Caco-2 (cell line): Measurements from ENCODE around the gene MUC6. TPM values are rescaled to one million over a fixed set of nuclear protein-coding genes. Genes with fewer than 3 reads are reported as not detected.
"Not testable (repeated sequence)": the region's sequence is repeated elsewhere in the genome, so short reads cannot be mapped to it uniquely, and the experiment has no call there.

Source experiments
- BruUV-seq: library from RNA; stranded (reverse); fragments of 400-500 nt; replicated peaks from 2 replicates; lab custom pipeline; 2021; lab: Mats Ljungman, UMichigan
- CTCF ChIA-PET: fragments of 300-600 bp; sonication (Branson Sonifier 250); formaldehyde crosslinking; loops from one replicate; lab custom pipeline; 2022; ENCODE audit warnings: antibody characterized with exemption; lab: Charles Lee
- POLR2A ChIA-PET: fragments of 300-600 bp; sonication (Branson Sonifier 250); formaldehyde crosslinking; loops from one replicate; lab custom pipeline; 2022; ENCODE audit warnings: antibody characterized with exemption; lab: Charles Lee
- DNase-seq, 2 experiments: peaks; one replicate each; pipeline versions ENCODE4 v3.0.0 to v3.0.0-alpha.2; 2020 to 2022
- H3K27me3 ChIP-seq: replicated peaks from 2 replicates; pipeline ENCODE4 v1.6.0; 2011; ENCODE audit warnings: low read length; ENCODE audit not compliant: control insufficient read depth, insufficient read depth
- H3K36me3 ChIP-seq: 2 replicates; pipeline ENCODE4 v1.5.1; 2011; ENCODE audit warnings: low read length; ENCODE audit not compliant: control insufficient read depth, insufficient read depth
- H3K4me1 ChIP-seq: fragments of 250-450 bp; sonication (Bioruptor Pico); 2 replicates; pipeline ENCODE4 v1.5.1; 2020; ENCODE audit warnings: mild to moderate bottlenecking
- H3K4me3 ChIP-seq: 2 replicates; pipeline ENCODE4 v1.5.1; 2011; ENCODE audit warnings: low read depth, mild to moderate bottlenecking, control low read depth, low read length
- H3K9me3 ChIP-seq: fragments of 250-450 bp; sonication (Bioruptor Pico); 2 replicates; pipeline ENCODE4 v1.5.1; 2020; ENCODE audit warnings: mild to moderate bottlenecking, moderate library complexity
- H3K27ac Mint-ChIP-seq: one replicate; pipeline ENCODE4 v1.8.0; 2022; ENCODE audit warnings: mixed read lengths; ENCODE audit not compliant: unreplicated experiment
- H3K27me3 Mint-ChIP-seq: one replicate; pipeline ENCODE4 v1.8.0; 2022; ENCODE audit warnings: mixed read lengths; ENCODE audit not compliant: insufficient read depth, unreplicated experiment
- H3K36me3 Mint-ChIP-seq: one replicate; pipeline ENCODE4 v1.8.0; 2022; ENCODE audit warnings: mild to moderate bottlenecking, mixed read lengths; ENCODE audit not compliant: insufficient read depth, unreplicated experiment
- H3K4me1 Mint-ChIP-seq: one replicate; pipeline ENCODE4 v1.8.0; 2022; ENCODE audit warnings: low read depth, mixed read lengths; ENCODE audit not compliant: unreplicated experiment
- H3K4me3 Mint-ChIP-seq: one replicate; pipeline ENCODE4 v1.8.0; 2022; ENCODE audit warnings: mild to moderate bottlenecking, moderate library complexity, mixed read lengths; ENCODE audit not compliant: unreplicated experiment
- H3K9me3 Mint-ChIP-seq: one replicate; pipeline ENCODE4 v1.8.0; 2022; ENCODE audit warnings: mixed read lengths; ENCODE audit not compliant: unreplicated experiment
- CTCF ChIP-seq, 2 experiments: fragments of 200-600 bp in 1 of 2; IDR thresholded peaks; 1 replicate in 1 of 2; 2 replicates in 1 of 2; pipeline versions ENCODE4 v1.5.1 to v1.8.0; 2011 to 2022; ENCODE audit warnings: antibody characterized with exemption in 1 of 2, control low read depth in 1 of 2, inconsistent platforms in 1 of 2, low read depth in 1 of 2, low read length in 1 of 2, mild to moderate bottlenecking in 1 of 2, moderate library complexity in 1 of 2; ENCODE audit not compliant: insufficient read depth in 1 of 2, severe bottlenecking in 1 of 2, unreplicated experiment in 1 of 2
- intact Hi-C: fragments of 100-400 bp; cut with micrococcal nuclease; formaldehyde crosslinking; loops from one replicate; pipeline ENCODE4 v1.10.0; 2022; ENCODE audit not compliant: unreplicated experiment
- total RNA-seq: library from RNA; stranded (reverse); gene quantifications from 2 replicates; pipeline ENCODE4 v1.2.3, GENCODE V29; 2022

MUC6 gene
- total RNA-seq, 1 experiment from 2014 or later = not detected

DNA sequence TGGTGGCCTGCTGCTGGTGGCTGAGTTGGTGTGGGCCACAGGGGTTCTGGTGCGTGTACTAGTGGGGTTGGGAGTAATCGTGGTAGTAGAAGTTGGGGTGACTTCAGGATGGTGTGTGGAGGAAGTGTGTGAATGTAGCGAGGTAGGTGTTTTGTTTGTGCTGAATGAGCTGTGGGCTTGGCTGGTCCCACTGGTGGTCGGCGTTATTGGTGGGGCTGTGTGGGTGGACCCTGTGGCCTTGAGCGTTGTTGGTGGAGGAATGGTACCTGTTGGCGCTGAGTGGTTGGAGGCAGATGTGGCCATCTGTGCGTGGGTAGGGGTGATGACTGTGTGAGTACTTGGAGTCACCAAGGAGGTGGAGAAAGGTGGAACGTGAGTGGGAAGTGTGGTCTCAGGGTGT lies 18.4 kb downstream of the MUC6 start:
- no peak for TF ChIP-seq CTCF (IDR thresholded peaks at IDR 0.05; ENCODE audit: insufficient read depth in 1 of 2, low read depth in 1 of 2, low read length in 1 of 2, severe bottlenecking in 1 of 2, unreplicated experiment in 1 of 2)
- Histone ChIP-seq H3K4me1 (no peaks in the 10 kb centered on the region), H3K27me3 (no peaks in the 10 kb centered on the region), H3K4me3 (no peak overlapping the region), H3K36me3 (no peaks in the 10 kb centered on the region; the same call in 1 of the 2 replicates), H3K9me3 (no peaks in the 10 kb centered on the region)
- Mint-ChIP-seq H3K27ac (no peak overlapping the region), H3K4me1 (no peaks in the 10 kb centered on the region), H3K4me3 (no peak overlapping the region), H3K9me3 (peaks cover 25% of the 10 kb centered on the region), H3K36me3 (peaks cover 29% of the 10 kb centered on the region), H3K27me3 (no peaks in the 10 kb centered on the region)
- DNase-seq = no peak
- no TSS peak for BruUV-seq
- ChIA-PET CTCF (no interaction called here), POLR2A (no interaction called here)
- intact Hi-C loops = no loop called here

DNA sequence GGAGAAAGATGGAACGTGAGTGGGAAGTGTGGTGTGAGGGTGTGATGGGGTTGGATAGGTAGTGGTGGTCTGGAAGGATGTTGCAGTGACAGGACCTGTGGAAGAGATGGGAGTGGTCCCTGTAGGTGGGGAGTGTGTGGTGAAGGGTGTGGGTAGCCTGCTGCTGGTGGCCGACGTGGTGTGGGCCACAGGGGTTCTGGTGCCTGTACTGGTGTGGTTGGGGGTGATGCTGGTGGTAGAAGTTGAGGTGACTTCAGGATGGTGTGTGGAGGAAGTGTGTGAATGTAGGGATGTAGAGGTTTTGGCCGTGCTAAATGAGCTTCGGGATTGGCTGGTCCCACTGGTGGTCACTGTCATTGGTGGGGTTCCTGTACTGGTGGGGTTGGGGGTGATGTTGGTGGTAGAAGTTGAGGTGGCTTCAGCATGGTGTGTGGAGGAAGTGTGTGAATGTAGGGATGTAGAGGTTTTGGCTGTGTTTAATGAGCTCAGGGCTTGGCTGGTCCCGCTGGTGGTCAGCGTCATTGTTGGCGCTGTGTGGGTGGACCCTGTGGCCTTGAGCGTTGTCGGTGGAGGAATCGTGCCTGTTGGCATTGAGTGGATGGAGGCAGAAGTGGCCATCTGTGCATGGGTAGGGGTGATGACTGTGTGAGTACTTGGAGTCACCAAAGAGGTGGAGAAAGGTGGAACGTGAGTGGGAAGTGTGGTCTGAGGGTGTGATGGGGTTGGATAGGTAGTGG lies 19.1 kb downstream of the MUC6 start:
- Histone ChIP-seq H3K4me1 (no peaks in the 10 kb centered on the region), H3K36me3 (no peaks in the 10 kb centered on the region; the same call in 1 of the 2 replicates), H3K27me3 (no peaks in the 10 kb centered on the region), H3K4me3 (no peak overlapping the region), H3K9me3 (no peaks in the 10 kb centered on the region)
- TF ChIP-seq CTCF (IDR thresholded peaks at IDR 0.05; ENCODE audit: insufficient read depth in 1 of 2, low read depth in 1 of 2, low read length in 1 of 2, severe bottlenecking in 1 of 2, unreplicated experiment in 1 of 2) = no peak
- Mint-ChIP-seq H3K4me3 (no peak overlapping the region), H3K4me1 (no peaks in the 10 kb centered on the region), H3K36me3 (peaks cover 35% of the 10 kb centered on the region), H3K27me3 (no peaks in the 10 kb centered on the region), H3K9me3 (peaks cover 25% of the 10 kb centered on the region), H3K27ac (no peak overlapping the region)
- CTCF ChIA-PET = interaction anchor here (0.6 kb wide), 1 partner anchor 29 kb away, joined by 3 read pairs; no protein-coding TSS in a partner anchor
- no TSS peak for BruUV-seq
- POLR2A ChIA-PET = no interaction called here
- no peak for DNase-seq
- intact Hi-C loops = no loop called here

DNA sequence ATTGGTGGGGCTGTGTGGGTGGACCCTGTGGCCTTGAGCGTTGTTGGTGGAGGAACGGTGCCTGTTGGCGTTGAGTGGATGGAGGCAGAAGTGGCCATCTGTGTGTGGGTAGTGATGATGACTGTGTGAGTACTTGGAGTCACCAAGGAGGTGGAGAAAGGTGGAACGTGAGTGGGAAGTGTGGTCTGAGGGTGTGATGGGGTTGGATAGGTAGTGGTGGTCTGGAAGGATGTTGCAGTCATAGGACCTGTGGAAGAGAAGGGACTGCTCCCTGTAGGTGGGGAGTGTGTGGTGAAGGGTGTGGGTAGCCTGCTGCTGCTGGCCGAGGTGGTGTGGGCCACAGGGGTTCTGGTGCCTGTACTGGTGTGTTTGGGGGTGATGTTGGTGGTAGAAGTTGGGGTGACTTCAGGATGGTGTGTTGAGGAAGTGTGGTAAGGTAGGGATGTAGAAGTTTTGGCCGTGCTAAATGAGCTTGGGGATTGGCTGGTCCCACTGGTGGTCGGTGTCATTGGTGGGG lies 19.9 kb downstream of the MUC6 start:
- H3K27me3 Mint-ChIP-seq, H3K27me3 ChIP-seq, H3K4me1 ChIP-seq, BruUV-seq, POLR2A ChIA-PET, H3K4me1 Mint-ChIP-seq, H3K4me3 Mint-ChIP-seq, H3K9me3 ChIP-seq, DNase-seq, H3K4me3 ChIP-seq, H3K36me3 ChIP-seq, H3K27ac Mint-ChIP-seq, intact Hi-C loops: not testable (repeated sequence)
- H3K9me3 Mint-ChIP-seq = peaks cover 25% of the 10 kb centered on the region
- CTCF ChIA-PET = interaction anchor here (0.6 kb wide), 2 partner anchors 30 to 429 kb away, joined by 3 read pairs; no protein-coding TSS in a partner anchor
- peaks cover 43% of the 10 kb centered on the region for H3K36me3 Mint-ChIP-seq
